Activated CD8-positive, alpha-beta memory T cell treated with anti-CD3 and anti-CD28 coated beads for 36 hours (primary cell): Measurements from ENCODE around the gene MOCS2. TPM values are rescaled to one million over a fixed set of nuclear protein-coding genes. Genes with fewer than 3 reads are reported as not detected.

ENCODE experiments used
- CTCF ChIA-PET: fragments of 350-600 bp; sonication (Branson Sonifier 250); formaldehyde crosslinking; loops from one replicate; lab custom pipeline; 2021; ENCODE audit warnings: antibody characterized with exemption; lab: Charles Lee
- POLR2A ChIA-PET: fragments of 350-600 bp; sonication (Branson Sonifier 250); formaldehyde crosslinking; loops from one replicate; lab custom pipeline; 2021; ENCODE audit warnings: antibody characterized with exemption; lab: Charles Lee
- total RNA-seq, 2 experiments: library from RNA; stranded (reverse); gene quantifications; one replicate each; pipeline ENCODE4 v1.2.3, GENCODE V29; 2021

The MOCS2 gene
- total RNA-seq, 2 experiments from 2014 or later, result 28.5 to 30.0 TPM

GRCh38 chr5:53100606-53101005 is 9.0 kb downstream of the MOCS2 start:
- ChIA-PET CTCF (no interaction called here), POLR2A (no interaction called here)

- POLR2A ChIA-PET, result no interaction called here
- CTCF ChIA-PET, result interaction anchor here (1.1 kb wide), 1 partner anchor 152 kb away, joined by 4 read pairs; no protein-coding TSS in a partner anchor
These were observed 10.0 kb downstream of the MOCS2 start for GRCh38 chr5:53099546-53099945.

GRCh38 chr5:53095931-53096525 is 13.5 kb downstream of the MOCS2 start:
- ChIA-PET CTCF (interaction anchor here (0.8 to 2.3 kb wide), 6 partner anchors 14 to 153 kb away, joined by 3 to 12 read pairs (median 6); partner anchors contain the start of gene MOCS2), POLR2A (interaction anchor here (0.6 kb wide), 1 partner anchor 55 kb away, joined by 10 read pairs; no protein-coding TSS in a partner anchor)

- ChIA-PET CTCF (interaction anchor here (0.8 to 1.4 kb wide), 3 partner anchors 147 to 152 kb away, joined by 3 to 6 read pairs (median 3); no protein-coding TSS in a partner anchor), POLR2A (interaction anchor here (0.6 kb wide), 2 partner anchors 54 to 95 kb away, joined by 10 to 11 read pairs; no protein-coding TSS in a partner anchor)
These were observed 14.3 kb downstream of the MOCS2 start for GRCh38 chr5:53095217-53095616.

DNA sequence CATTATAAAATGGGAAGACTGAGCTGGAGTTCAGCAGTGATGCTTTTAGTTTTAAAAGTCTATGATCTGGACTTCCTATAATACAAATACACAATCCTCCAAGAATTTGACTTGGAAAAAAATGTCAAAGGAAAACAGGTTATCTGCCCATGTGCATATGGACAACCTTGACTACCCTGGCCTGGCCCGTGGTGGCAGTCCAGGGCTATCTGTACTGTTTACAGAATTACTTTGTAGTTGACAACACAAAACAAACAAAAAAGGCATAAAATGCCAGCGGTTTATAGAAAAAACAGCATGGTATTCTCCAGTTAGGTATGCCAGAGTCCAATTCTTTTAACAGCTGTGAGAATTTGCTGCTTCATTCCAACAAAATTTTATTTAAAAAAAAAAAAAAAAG is 17.3 kb downstream of the MOCS2 start:
- CTCF ChIA-PET, result interaction anchor here (1.2 to 2.9 kb wide), 2 partner anchors 144 to 173 kb away, joined by 3 to 10 read pairs; no protein-coding TSS in a partner anchor
- POLR2A ChIA-PET, result no interaction called here

GRCh38 chr5:53091289-53091688 is 18.3 kb downstream of the MOCS2 start:
- ChIA-PET CTCF (interaction anchor here (1.2 kb wide), 1 partner anchor 172 kb away, joined by 3 read pairs; no protein-coding TSS in a partner anchor), POLR2A (no interaction called here)

GRCh38 chr5:53090229-53090628 is 19.3 kb downstream of the MOCS2 start:
- POLR2A ChIA-PET, result interaction anchor here (0.7 to 1.1 kb wide), 2 partner anchors 20 to 142 kb away, joined by 3 read pairs; partner anchors contain the start of gene MOCS2
- CTCF ChIA-PET, result interaction anchor here (0.9 kb wide), 1 partner anchor 142 kb away, joined by 3 read pairs; no protein-coding TSS in a partner anchor

DNA sequence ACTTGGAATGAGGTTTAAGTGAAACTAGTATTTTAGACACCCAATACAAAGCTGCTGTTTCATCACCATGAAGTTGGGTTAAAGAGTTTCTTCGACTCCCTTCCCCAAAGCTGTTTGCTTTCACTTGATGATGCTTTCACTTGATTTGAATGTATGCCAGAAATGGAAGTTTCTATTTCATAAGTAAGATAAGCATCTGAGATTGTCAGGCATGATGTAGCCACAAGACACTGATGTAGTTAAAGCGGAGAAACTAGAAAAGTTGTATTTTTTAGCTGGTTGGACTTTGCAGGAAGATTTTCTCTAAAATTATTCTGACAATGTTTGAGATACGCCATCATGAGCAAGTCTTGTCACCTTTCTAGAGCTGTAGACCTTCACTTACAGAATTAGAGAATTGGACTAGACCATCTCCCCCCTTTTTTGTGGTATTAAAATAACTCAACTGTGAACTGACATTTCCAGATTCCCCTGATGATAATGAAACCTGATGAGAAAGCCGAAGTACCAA is 20.0 kb downstream of the MOCS2 start:
- ChIA-PET POLR2A (interaction anchor here (0.7 to 1.1 kb wide), 2 partner anchors 20 to 141 kb away, joined by 3 read pairs; partner anchors contain the start of gene MOCS2), CTCF (interaction anchor here (0.8 to 0.9 kb wide), 2 partner anchors 141 kb away, joined by 3 read pairs; no protein-coding TSS in a partner anchor)

DNA sequence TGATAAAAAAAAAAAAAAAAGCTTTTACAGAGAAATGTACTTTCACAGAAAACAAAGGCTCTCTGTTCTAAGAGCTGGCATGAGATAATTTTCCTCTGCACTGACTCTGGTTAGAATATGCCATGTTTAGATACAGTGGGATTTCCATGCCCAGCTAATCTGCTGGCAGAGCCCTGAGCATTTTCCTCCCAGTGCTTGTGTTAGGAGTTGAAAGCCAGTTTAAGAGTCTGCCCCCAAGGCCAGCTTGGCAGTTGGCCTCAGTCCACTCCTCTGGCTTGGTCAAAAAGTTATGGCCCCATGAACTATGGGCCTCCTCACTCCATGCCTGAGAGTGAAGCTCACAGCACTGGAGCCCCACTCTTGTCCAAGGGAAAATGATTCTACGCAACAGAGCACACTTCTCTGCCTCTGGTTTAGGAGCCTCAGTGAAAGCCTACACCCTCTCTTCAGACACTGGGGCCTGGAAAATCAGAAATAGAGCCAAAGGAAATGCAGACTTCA is 21.9 kb downstream of the MOCS2 start:
- POLR2A ChIA-PET, result no interaction called here

DNA sequence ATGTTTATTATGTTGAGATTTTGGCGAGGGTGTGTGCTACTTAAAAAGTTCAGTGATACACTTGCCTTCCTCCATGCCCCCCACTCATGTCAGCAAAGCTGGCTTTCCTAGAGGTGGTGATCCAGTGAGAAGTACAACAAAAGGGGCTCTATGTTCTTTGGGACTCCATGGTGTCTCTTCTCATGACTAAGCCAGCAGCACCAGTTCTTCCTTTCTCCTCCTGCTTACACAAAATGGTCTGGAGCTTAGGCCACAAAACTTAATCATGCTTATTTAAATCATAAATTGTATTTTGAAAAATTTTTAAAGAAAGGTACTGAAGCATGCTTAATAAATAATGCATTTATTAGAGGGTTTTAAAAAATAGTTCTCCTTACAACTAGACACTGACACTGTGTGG is 22.4 kb downstream of the MOCS2 start:
- ChIA-PET CTCF (no interaction called here), POLR2A (no interaction called here)

More for the DNA sequence above, 21.9 kb downstream of the MOCS2 start:
- CTCF ChIA-PET, result interaction anchor here (1.5 kb wide), 1 partner anchor 18 kb away, joined by 4 read pairs; no protein-coding TSS in a partner anchor

DNA sequence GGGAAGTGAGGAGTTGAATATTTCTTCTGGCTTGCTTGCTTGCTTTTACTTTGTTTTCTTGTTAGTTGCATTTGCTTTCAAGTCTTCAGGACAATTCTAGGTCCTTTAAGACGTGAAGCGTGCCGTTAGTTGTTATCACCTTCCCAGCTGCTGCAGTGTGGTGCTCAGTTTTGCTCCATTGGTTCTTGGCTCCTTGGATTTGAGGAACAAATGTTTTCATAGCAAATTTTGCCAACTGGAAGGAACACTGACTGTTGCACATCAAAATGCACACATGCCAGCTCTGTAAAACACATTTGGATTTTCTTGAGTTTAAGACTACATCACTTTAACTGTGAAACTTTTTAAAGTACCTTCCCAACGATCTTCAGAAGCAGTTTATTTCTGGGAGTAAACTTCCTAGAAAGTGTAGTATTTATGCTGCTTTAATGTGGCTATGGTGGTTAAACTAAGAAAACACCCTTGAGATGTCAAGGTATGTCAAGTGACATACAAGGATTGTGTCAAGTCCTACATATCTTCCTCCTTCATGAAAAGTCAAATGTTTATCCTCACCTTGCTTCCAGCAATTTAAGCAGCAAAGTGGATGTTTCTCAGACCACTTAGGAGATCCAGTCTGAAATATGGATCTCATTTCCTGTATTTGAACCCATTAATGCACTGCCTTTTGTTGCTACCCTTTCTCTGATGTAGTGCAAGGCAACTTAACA is 24.9 kb downstream of the MOCS2 start:
- ChIA-PET CTCF (no interaction called here), POLR2A (no interaction called here)

DNA sequence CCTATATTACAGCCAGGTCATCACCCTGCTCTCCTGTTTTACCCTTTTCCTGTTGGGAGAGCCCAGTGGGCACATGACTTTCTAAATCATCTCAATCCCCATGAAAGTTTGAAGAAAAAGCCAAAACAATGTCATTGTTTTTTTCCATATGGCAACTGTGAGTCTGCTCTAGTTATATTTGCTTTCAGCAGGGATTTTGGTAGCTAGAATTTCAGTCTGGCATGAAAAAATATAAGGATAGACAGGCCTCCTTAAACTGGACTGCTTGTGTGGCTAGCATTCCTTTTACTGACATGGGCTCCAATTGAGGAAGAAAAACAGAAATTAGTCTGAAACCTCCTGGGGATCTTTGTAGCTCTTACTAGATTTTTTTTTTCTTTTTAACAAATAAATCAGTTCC is 25.6 kb downstream of the MOCS2 start:
- POLR2A ChIA-PET, result no interaction called here
- CTCF ChIA-PET, result interaction anchor here (0.6 kb wide), 1 partner anchor 31 kb away, joined by 3 read pairs; no protein-coding TSS in a partner anchor

DNA sequence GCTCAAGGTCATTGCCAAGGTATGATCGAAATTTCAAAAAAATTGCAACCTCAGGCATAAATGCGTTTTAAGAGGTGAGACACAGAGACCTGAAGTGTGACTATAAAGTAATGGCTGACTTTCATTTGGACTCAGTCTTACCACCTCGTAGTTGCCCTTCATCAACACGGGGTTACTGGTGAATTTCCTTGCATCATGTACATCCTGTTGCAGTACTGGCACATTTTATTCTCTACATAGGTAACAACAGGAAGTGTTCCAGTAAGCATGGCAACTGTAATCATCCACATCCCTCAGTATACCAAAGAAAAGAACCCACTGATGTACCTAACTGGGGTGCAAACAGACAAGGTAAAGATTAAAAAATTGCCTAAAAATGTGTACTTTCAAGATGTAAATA is 29.3 kb downstream of the MOCS2 start:
- ChIA-PET POLR2A (no interaction called here), CTCF (no interaction called here)

- ChIA-PET CTCF (no interaction called here), POLR2A (no interaction called here)
These were observed 33.5 kb downstream of the MOCS2 start for GRCh38 chr5:53076014-53076583.

DNA sequence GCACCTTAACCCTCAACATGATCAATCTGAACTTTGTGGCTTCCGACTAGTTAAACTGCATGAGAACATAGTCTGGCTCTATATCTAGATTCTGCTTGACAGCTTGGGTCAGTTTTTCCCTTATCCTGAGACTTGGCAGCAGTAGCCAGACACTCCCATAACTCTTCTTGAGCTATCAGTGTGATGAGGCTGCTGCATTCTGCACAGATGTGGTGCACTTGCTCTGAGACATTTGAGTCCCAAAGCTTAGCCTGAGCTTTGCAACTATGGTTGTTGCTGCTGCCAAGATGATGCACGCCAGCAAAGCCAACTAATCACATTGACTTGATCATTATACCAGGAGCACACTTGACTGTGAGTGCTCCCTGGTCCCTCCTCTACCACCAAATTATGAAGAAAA is 36.2 kb downstream of the MOCS2 start:
- ChIA-PET POLR2A (no interaction called here), CTCF (no interaction called here)

GRCh38 chr5:53071738-53072137 is 37.8 kb downstream of the MOCS2 start:
- POLR2A ChIA-PET, result no interaction called here

DNA sequence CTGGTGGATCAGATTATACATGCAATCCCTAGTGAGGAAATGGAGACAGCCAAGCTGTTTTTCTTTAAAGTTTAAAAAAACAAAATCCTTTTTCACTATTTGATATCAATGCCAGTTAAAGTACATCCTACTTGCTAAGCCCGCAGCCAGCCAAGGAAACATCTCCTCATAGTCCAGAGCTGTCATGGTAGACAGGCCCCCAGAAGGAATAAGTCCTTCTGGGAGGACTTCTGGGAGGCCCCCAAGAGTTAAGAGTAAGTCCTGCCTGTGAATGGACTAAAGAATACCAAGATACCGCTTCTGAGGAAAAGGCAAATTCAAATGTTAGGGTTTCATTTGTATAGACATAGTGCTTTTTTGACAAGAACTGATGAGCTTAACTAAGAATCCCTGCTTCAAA is 38.3 kb downstream of the MOCS2 start:
- ChIA-PET CTCF (no interaction called here), POLR2A (no interaction called here)

More at GRCh38 chr5:53071738-53072137, 37.8 kb downstream of the MOCS2 start:
- CTCF ChIA-PET, result no interaction called here

GRCh38 chr5:53069626-53070025 is 39.9 kb downstream of the MOCS2 start:
- ChIA-PET POLR2A (interaction anchor here (1.2 kb wide), 1 partner anchor 63 kb away, joined by 3 read pairs; no protein-coding TSS in a partner anchor), CTCF (interaction anchor here (1.3 to 1.4 kb wide), 3 partner anchors 19 to 61 kb away, joined by 3 to 5 read pairs (median 4); no protein-coding TSS in a partner anchor)

GRCh38 chr5:53068291-53068836 is 41.2 kb downstream of the MOCS2 start:
- CTCF ChIA-PET, result interaction anchor here (1.3 kb wide), 1 partner anchor 44 kb away, joined by 3 read pairs; no protein-coding TSS in a partner anchor
- POLR2A ChIA-PET, result no interaction called here
